Erythroblast (primary cell): ENCODE measurements around the gene RPL22L1.

ENCODE experiments used
- GATA1 ChIP-seq: IDR thresholded peaks from 2 replicates; pipeline ENCODE4 v1.6.1; 2011; ENCODE audit warnings: low read depth, mild to moderate bottlenecking, control low read depth, low read length, moderate library complexity
- POLR2A ChIP-seq: IDR thresholded peaks from 2 replicates; pipeline ENCODE4 v1.6.1; 2011; ENCODE audit warnings: mild to moderate bottlenecking, low read length

GRCh38 chr3:170835336-170835735, 34.7 kb downstream of the RPL22L1 start:
- TF ChIP-seq POLR2A (no peak), GATA1 (no peak)
